CD4-positive, alpha-beta T cell treated with Interleukin-1 beta for 1 hour (primary cell): ENCODE results near the gene OR2T10.
"Not testable (repeated sequence)": the region's sequence is repeated elsewhere in the genome, so short reads cannot be mapped to it uniquely, and the experiment has no call there.

ENCODE experiments used
- DNase-seq, 2 donors: peaks; one replicate each; pipeline ENCODE4 v3.0.0-alpha.2; 2020 to 2022

Gene OR2T10

DNA sequence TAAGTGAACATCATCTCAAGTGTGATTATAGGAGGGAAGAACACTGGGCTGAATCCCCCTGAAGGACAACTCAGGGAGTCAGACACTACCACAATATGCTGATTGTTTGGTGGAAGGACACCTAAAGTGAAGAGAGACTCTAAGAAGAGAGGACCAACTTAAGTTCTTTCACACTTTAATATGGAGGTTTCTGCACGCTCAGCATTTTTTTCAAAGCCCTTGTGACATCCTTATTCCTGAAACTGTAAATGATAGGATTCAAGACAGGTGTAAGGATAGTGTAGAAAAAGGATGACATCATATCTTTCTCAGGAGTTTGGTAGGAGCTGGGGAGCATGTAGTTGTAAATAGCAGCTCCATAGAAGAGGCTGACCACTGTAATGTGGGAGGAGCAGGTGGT lies 4.8 kb downstream of the OR2T10 start:
- no peak for DNase-seq

DNA sequence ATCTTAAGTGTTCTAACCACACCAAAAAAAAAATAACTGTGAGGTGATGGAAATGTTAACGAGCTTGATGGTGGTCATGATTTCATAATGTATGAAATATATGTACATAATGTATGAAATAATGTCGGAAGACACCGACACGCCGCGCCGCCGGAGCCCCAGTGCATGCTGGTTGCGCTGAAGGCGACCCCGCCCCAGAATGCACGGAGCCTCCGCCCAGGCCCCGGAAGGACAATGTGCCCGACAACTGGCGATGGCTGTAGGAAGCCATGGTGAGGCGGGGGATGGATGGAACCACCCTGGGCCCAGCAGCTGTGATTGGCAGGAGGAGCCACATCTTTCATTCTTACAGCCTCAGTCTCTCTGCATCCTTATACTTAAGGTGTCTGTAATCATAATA lies 7.4 kb downstream of the OR2T10 start:
- no peak for DNase-seq

DNA sequence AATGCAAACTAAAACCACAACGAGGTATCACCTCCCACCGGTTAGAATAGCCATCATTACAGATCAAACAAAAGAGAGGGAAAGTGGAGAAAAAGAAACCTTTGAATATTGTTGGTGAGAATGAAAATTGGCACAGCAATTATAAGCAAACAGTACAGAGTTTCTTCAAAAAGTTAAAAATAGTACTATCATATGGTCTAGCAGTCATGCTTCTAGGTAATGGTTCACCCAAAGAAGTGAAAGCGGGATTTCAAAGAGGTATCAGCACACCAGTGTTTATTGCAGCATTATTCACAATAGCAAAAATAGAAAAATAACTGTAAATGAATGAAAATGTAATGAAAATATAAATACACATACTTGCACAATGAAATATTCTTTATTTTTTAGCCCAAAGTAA lies 8.2 kb downstream of the OR2T10 start:
- DNase-seq: no peak

DNA sequence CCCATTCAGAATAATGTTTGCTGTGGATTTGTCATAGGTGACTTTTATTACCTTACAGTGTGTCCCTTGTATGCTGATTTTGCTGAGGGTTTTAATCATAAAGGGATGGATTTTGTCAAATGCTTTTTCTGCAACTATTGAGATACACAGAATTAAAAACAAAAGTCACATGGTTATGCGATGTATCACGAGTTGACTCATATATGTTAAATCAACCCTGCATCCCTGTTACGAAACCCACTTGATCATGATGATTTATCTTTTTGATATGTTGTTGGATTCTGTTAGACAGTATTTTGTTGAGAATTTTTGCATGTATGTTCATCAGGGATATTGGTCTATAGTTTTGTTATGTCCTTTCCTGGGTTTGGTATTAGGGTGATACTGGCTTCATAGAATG lies 12.2 kb downstream of the OR2T10 start:
- DNase-seq: no peak

DNA sequence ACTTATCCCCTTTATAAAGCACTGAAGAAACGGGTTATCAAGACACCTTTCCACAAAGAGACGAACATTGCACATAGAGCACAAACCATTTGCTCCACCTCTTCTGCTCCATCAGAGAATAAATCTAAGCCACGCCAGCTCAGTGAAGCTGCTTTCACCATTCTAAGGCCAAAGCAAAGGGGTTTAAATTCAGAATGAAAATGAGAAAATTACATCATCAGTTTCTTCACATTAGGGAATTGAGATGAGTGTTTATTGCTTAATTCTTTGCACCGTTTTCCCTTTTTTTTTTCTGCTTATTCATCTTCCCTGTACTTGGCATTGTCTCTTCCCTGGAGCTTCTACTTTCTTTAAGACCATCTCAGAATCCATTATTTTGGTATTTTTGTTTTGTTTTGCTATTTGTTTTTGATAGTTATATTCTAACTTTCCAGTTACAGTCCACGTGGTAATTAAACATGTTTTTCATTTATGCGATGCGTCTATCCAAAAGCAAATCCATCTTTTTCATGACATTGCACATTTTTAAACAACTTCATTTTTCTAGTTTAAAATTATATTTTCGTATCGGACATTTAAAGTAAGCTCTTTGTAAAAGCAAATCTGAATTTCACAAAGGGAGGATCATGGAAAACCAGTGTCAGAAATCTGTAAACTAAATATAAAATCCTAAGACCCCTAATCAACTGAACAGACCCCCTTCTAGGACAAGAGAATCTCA lies 21.1 kb downstream of the OR2T10 start:
- no peak for DNase-seq

DNA sequence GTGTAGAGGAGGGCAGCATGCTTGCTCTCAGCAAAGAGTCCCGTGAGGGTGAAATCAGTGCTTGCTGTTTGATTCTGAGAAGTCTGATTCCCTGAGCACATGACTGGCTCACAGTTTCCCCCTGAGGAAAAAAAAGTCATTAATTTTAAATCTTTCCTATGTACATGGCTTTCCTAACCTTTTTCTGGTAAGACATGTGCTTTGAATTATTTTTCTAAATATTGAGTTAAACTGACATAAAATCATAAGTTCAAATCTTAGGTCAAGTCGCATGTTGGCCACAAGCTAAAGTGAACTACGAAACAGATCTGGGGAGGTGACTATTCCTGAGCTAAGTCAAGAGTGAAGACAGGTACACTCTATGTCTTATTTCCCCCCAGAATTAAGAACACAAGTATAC lies 22.8 kb downstream of the OR2T10 start, which contains the start of gene OR2T34:
Gene OR2T34 (minus strand): TSS at position 101 of the 400 bp plus-strand sequence. CDS start 0 bp downstream, at position 101.
- DNase-seq: not testable (repeated sequence)

DNA sequence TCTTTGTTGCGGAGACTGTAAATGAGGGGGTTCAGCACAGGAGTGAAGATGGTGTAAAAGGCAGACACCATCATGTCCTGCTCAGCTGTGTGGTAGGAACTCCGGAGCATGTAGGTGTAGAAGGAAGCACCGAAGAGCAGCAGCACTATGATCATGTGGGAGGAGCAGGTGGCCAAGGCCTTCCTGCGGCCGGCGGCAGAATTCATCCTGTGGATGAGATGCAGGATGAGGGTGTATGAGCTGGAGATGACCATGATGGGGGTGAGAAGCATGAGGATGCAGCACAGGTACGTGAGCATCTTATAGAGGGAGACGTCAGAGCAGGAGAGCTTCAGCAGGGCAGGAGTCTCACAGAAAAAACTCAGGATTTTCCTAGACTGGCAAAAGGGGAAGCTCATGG lies 23.6 kb downstream of the OR2T10 start:
- DNase-seq: not testable (repeated sequence)

DNA sequence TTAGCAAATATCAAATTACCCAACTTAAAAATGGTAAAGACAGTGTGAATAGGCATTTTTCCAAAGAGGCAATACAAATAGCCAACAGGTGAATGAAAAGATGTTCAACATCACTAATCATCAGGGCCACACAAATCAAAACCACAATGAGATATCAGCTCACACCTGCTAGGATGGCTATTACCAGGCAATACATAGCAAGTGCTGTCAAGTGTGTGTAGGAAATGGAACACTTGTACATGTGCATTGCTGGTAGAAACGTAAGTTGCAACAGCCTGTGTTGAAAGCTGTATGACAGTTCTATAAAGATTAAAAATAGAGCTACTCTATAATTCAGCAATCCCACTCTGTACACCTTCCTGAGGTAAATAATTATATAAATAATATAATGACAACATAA lies 25.5 kb downstream of the OR2T10 start:
- not testable (repeated sequence) for DNase-seq

DNA sequence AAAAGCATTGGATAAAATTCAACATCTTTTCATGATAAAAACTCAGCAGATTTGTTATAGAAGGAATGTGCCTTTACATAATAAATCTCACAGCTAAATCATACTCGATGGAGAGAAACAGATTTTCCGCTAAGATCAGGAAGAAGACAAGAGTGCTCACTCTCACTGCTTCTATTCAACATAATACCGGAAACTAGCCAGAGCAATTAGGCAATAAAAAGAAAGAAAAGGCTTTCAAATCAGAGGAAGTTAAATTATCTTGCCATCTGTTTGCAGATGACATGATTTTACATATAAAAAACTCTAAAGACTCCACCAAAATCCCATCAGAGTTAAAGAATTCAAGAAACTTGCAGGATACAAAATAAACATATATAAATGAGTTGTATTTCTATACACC lies 26.7 kb downstream of the OR2T10 start:
- DNase-seq: not testable (repeated sequence)

DNA sequence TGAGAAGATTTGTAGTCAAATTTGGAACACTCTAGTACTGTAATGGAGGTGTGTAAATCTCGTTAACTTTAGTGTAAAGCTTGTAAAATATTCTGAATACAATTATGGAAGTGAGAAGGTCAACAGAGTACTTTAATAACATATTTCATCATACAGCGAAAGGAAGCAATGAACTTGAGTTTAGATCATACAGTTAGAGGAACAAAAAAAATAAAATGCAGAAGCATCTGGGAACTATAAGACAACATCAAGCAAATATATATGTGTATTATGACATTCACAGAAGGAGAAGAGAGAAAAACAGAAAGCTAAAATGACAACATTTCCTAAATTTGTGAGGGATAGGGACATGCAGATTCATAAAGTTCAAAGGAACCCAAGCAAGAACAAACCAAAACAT lies 28.5 kb downstream of the OR2T10 start:
- DNase-seq: not testable (repeated sequence)

DNA sequence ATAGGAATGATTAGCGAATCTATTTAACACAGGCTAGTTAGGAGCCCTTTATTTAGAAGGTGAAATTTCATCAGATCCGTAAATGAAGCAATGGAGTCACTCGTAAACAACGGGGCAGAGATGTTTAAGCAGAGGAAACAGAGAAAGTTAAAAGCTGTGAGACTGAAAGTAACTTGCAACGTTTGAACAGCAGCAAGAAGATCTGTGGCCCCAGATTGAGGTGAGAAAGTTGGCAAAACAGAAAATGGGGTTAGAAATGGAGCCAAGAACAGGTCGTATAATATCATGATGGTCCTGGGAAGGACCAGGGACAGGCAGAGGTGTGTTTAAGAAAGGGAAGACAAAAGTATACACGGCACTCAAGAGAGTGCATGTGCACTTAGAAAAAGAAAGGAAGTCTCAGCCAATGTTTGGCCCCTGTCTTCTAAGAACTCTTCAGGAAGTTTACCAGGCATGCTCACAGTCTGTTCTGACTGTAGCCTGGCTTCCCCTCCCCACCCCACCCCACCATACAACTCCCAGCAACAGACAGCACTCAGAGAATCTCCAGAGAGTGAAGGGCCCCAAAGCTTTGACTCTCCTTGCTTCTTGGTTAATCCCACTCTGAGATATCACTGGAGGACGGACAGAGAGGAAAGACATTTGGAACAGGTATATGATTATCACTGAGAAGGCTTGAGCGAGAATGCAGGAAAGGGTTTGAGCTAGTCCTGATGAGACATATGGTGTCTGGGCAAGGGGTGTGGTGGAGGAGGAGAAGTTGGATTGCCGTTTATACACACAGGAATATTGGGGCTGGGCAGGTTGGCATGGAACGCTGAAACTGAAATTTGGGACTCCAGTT lies 31.7 kb downstream of the OR2T10 start:
- peak in 1 of 2 donors; percentile 17 for DNase-seq

DNA sequence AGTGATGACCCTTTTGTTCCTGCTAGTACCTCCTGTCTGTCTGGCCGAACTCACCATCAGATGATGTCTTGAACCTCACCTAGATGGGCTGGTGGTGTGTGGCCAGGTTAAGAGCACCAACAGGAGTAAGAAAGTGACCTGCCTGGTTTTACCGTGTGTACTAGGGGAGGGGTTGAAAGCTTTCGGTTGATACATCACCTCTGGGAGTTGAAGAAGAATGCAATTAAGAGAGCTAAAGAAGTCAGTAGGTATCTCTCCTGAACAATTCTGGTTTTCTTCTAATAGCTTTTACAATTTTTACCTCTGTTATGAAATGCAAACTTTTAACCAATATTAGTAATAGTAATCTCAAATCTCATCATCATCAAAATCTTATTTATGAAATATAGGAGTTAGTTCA lies 34.8 kb downstream of the OR2T10 start, which contains the start of gene OR2T29:
Gene OR2T29 (minus strand): TSS at position 101 of the 400 bp plus-strand sequence. CDS start 3,281 bp downstream, outside the sequence.
- DNase-seq: not testable (repeated sequence)

DNA sequence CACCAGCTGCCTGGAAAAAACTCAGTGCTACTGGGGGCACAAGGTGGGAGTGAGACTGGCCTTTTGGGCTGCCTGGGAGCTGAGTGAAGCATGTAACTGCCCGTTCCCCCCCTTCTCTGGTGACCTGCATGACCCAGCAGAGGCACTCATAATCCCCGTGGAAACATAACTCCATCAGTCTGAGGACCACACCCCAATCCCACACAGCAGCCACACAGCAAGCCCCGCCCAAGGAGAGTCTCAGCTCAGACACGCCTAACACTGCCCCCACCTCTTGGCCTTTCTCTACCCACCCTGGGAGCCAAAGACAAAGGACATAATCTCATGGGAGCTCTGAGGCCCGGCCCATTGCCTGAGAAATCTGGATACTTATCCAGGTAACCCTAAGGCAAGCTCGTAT lies 46.5 kb downstream of the OR2T10 start:
- DNase-seq: not testable (repeated sequence)

DNA sequence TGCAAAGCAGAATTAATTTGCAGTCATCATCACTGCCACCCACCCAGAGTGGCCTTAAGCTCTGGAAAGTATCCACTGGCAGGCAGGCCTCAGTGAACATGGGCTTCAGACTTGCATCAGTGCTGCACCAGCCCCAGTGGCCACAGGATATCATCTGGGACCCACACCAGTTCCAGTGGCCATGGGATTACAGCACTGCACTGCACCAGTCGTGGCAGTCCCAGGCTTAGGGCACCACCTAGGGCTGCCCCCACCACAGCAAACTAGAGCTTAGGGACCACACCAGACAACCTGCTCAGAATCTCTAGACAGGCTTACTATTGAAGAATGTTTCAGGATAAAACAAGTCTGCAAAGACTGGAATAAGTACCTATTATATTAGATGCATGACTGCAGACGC lies 50.1 kb downstream of the OR2T10 start:
- not testable (repeated sequence) for DNase-seq
